Right forelimb (tissue), 1 donor: ENCODE data around the gene TNS1.

Experiments
- DNase-seq: peaks from one replicate; pipeline ENCODE4 v3.0.0-alpha.2; 2018

TNS1 gene

DNA sequence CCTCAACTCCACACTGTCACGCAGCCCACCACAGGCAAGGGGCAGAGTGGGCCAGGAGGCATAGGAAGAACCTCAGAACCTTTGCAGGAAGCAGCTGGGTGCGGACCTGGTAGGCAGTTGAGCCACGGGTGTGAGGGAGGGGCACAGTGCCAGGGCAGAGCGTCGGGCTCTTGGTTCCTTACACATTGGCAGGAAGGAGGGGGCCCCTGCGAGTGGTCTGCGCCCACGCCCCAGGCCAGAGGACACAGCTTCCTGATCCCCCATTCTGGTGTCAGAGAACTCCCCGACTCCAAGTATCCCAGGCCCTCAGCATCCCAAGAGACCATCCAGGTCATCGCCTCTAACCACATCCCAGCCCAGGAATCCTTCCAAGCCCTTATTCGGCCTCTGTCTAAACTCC lies 61.5 kb downstream of the TNS1 start:
- DNase-seq = no peak

DNA sequence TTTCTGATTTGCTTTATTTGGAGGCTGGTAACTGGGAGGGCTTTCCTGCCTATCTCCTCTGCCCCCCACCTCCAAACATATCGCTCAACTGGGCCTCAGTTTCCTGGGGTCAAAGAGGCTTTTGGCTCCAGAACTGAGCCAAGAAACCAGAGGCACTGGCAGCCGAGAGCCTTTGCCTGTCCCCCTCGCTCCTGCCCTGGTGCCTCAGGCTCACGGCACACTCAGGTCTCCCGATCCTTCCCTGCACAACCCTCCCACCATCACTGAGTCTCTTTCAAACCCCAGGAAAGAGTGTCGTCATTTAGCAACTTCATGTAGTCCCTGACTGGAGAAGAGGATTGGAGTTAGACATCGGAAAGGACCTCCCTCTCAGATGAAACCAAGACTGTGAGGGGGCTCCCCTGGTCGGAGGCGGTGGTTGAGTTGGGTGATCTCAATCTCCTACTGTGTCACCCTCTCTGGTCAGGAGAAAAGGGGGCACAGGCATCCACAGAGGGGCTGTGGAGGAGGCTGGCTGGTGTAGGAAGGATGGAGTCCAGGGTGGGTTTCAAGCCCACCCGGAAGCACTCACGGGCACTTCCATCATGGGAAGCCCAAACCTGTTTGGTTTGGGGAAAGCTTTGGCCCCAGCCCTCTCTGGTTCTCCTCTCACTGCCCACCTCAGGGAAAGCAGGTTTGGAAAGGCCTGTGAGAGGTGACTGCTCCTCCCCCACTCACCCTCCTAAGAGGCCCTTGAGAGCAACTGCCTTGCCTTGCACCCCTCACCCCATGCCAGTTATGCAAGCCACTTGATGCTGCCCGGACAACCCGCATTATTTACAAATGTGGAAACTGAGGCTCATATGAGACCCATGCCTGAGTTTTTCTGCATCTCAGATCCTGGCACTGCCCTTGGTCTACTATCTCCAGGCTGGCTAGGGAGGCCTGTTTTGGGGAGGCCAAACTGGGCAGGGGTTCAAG lies 62.3 kb downstream of the TNS1 start:
- DNase-seq = no peak

DNA sequence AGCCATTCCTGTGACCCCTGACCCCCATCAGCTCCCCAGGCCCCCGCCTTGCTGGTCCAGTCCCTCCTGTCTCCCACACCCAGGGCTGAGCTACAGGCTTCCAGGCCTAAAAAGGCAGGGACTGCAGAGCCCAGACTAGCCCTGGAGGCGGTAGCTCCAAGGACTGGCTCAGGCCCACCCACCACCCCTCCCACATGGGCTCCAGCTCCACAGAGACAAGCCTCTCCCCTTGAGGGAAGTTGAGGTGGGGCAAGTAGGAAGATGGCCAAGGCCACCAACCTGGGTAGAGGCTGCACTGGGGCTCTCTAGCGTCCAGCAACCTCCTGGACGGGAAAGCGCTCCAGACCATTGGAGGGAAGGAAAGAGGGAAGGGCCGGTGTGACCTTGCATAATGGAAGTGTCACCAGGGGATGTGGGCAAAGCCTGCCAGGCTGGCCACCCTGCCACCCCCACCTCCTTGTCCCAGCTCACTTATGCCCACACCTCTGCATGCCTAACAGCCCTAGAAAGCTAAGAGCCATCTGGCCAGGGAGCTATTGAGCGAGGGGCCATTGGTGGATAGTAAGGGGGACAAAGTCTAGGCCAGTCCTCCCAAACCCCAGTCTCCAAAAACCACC lies 63.1 kb downstream of the TNS1 start:
- DNase-seq = no peak

DNA sequence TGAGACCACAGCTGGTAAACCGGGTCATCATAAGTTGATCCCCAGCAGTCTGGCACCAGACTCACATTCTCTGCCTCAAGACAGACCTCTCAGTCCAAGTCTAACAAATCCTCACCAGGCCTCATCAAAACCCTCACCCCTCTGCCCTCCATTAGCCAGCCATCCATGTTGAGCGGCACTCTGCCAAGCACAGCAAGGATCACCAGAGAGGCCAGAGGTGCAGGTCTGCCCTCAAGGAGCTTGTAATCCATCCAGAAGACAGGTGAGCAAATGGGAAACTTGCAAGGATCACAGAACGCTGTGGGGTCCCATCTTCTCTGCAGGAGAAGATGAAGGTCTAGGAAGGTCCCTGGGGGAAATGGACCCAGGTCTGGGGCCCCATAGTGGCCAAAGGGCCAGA lies 63.6 kb downstream of the TNS1 start:
- no peak for DNase-seq

DNA sequence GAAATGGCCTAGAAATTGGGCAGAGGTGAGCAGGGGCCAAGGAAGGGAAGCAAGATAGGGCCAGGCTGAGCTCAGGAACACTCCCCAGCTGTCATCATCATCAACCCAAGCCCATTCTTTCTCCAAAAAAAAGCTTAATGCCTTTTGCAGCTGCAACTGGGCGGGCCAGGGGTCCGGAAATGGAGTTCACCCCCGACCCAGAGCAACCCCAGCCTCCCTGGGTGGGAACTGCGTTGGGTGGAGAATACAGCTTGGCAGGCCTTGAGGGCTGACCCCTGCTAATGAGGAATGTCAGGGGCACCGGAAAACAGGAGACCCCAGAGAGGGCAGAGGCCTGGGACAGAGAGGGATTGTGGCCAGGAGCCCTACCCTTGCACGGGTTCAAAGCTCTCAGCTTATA lies 64.8 kb downstream of the TNS1 start:
- DNase-seq = no peak

GRCh38 chr2:217937446-217937845 lies 65.3 kb downstream of the TNS1 start:
- DNase-seq = no peak

DNA sequence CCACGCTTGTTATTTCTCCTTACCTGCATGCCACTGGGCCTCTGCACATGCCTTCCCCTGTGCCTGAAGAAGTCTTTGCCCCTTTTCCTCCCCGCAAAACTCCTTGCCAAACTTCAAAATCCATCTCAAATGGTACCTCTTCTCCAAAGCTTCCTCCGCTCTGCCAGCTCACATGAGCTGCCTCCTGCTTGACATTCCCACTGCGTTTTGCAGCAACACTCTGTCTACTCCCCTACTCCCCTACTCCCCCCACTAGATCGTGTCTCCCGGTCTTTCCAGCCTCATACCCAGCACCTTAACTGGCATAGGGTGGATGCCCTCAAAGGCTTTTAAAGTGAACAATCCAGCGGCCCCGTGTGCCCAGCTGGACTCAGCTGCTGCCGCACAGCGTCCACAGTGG lies 65.8 kb downstream of the TNS1 start:
- DNase-seq = no peak

DNA sequence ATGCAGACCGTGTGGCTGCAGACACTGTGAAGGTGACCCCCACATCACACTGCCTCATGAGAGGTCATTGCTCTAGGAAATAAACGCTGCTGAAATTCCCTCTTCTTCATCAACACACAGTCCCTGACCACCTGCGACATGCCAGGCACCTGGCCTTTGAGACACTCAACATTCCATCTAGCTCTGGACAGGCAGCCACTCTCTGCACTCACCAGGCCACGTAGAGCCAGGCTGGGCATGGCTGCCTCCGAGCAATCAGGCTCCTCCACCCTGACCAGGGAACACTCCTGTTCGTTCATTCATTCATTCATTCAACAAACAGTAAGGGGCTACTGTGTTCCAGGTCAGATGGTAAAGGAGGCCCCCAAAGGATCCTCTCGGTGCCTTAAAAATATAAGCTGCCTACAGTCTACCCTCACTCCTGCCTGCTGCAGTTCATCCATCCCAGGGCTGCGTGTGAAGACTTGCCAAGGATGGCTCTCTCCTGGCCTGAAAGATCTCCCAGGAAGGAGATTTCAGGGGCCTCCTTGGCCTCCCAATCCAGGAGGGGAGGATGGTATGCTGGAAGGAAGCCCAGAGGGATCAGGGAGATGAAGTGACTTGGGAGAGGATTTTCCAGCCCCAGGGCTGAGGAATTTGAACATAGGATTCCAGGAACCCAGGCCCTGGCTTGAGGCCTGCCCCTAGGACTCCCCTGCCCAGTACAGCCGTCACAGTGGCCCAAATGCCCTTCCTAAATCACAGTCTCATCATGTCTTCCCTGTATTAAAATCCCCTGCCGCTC lies 66.7 kb downstream of the TNS1 start:
- DNase-seq = no peak

DNA sequence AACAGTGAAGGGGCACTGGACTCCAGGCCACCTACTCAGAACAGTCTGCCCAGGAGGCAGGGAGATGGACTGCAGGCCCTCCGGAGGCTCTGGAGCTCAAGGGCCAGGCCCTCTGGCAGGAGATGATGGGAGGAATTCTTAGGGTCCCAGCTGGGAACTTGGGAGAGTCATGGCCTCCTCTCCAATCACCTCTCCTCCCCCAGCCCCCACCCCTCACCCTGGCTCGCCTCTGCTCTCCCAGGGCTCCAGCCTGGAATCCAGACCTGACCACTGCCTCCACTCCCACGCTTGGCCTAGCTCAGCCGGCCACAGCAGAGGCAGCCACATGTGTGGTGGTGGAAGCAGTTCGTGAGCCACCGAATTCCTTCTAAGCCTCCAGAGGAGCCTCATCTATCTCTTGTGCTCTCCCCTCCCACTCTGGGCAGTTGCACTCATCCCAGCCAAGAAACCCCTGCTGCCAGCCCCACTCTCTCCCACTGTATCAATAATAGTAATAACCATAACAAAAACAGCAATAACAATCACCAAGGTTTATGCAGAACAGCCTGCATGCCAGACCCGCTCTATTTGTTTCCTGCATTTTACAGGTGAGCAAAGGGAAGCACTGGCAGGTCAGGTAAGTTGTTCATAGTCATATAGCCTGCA lies 67.4 kb downstream of the TNS1 start:
- DNase-seq = no peak

- DNase-seq = peak; percentile 66
These were observed 68.3 kb downstream of the TNS1 start for GRCh38 chr2:217934321-217935131.

- no peak for DNase-seq
These were observed 69.2 kb downstream of the TNS1 start for GRCh38 chr2:217933617-217933993.

GRCh38 chr2:217932803-217933616 lies 69.8 kb downstream of the TNS1 start:
- no peak for DNase-seq

GRCh38 chr2:217931846-217932560 lies 70.8 kb downstream of the TNS1 start:
- no peak for DNase-seq

GRCh38 chr2:217930761-217931563 lies 71.8 kb downstream of the TNS1 start:
- DNase-seq = no peak

GRCh38 chr2:217929757-217930707 lies 72.8 kb downstream of the TNS1 start:
- no peak for DNase-seq

DNA sequence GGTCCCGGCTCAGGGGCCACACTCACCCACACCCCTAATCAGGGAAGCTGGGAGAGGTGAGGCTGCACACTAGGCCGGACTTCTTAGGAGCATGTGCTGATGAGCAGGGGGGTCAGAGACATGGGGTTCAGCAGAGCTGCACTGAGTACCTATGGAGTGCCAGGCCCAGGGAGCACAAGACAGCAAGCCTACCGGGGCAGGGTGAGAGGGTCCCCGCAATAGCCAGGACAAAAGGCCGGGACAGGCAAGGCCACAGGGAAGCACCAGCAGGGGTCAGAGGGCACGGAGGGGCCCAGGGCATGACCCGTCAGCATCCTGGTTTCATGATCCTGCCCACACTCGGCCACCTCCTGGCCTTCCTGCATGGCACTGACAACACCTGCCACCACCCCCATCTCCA lies 73.5 kb downstream of the TNS1 start:
- no peak for DNase-seq

DNA sequence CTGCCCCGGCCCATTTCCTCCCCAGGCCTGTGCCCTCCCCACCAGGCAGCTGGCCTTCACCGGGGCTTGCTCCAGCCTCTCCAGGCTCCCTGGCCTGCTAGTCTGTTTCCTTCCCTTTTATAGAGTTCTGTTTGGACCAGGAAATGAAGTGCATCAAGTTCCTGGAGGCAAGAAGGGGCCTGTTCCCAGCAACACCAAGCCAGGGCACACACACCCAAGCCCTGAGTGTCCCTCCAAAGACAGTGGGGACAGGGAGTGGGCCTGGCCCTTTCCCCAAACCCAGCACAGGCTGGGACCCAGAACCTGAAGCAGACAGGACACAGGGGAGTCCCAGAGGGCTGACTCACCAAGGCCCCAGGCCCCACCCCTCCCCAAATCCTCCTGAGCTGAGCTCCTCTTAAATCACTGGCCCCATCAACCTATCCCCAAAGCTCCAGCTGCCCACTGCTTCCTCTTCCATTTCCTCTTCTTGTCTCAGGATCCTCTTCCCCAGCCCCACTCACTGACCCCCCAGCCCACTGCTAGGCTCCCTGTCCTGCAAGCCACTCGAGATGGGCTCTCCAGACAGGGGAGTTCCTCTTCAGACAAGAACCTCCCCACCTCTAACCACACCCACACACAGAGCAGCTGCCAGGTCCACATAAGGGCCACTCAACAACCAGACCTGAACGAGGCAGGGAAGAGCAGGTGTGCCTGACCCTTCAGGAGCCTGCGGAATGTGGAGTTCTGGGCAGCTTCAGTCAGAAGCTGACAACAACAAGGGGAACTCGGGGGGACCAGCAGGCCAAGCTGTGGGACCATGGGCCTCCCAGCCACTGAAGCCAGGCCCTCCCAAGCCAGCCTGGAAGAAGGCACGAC lies 74.2 kb downstream of the TNS1 start:
- no peak for DNase-seq
